Trophoblast cell (in vitro differentiated cells and primary cell): Measurements from ENCODE around the gene VAT1L.
A peak's percentile ranks its signal among the peaks of the same experiment; 100 is the strongest.

Experiments
- DNase-seq, 2 donors: peaks; one replicate each; pipeline ENCODE4 v3.0.0-alpha.2; 2016
- H2AFZ ChIP-seq: 2 replicates; pipeline ENCODE4 v1.6.1; 2013; ENCODE audit warnings: low read length, moderate library complexity, mild to moderate bottlenecking; ENCODE audit not compliant: insufficient read depth, poor library complexity
- H2AK5ac ChIP-seq: 2 replicates; pipeline ENCODE4 v1.6.1; 2013; ENCODE audit warnings: mild to moderate bottlenecking, low read length
- H2BK120ac ChIP-seq: 2 replicates; pipeline ENCODE4 v1.6.1; 2013; ENCODE audit warnings: low read length, mild to moderate bottlenecking, moderate library complexity; ENCODE audit not compliant: insufficient read depth, poor library complexity
- H2BK12ac ChIP-seq: 2 replicates; pipeline ENCODE4 v1.6.1; 2013; ENCODE audit warnings: mild to moderate bottlenecking, low read length, moderate library complexity
- H2BK5ac ChIP-seq: 2 replicates; pipeline ENCODE4 v1.6.1; 2013; ENCODE audit warnings: low read length, low read depth, moderate library complexity, mild to moderate bottlenecking; ENCODE audit not compliant: poor library complexity
- H3K14ac ChIP-seq: 2 replicates; pipeline ENCODE4 v1.6.1; 2013; ENCODE audit warnings: mild to moderate bottlenecking, low read length
- H3K18ac ChIP-seq: 2 replicates; pipeline ENCODE4 v1.6.1; 2013; ENCODE audit warnings: mild to moderate bottlenecking, low read length
- H3K23ac ChIP-seq: 2 replicates; pipeline ENCODE4 v1.6.1; 2013; ENCODE audit warnings: low read length
- H3K27ac ChIP-seq: 2 replicates; pipeline ENCODE4 v1.5.1; 2013; ENCODE audit warnings: low read depth, mild to moderate bottlenecking, inconsistent platforms, low read length, moderate library complexity
- H3K27me3 ChIP-seq: 2 replicates; pipeline ENCODE4 v1.6.1; 2013; ENCODE audit warnings: inconsistent platforms, mild to moderate bottlenecking, low read length, moderate library complexity; ENCODE audit not compliant: insufficient read depth
- H3K36me3 ChIP-seq, 2 experiments: 1 replicate in 1 of 2; 2 replicates in 1 of 2; pipeline ENCODE4 v1.6.1; 2013; ENCODE audit warnings: low read length in 2 of 2, mild to moderate bottlenecking in 2 of 2, moderate library complexity in 1 of 2; ENCODE audit not compliant: insufficient read depth in 2 of 2, control insufficient read depth in 1 of 2
- H3K4ac ChIP-seq: 2 replicates; pipeline ENCODE4 v1.6.1; 2013; ENCODE audit warnings: low read depth, mild to moderate bottlenecking, low read length, moderate library complexity
- H3K4me1 ChIP-seq, 2 experiments: 1 replicate in 1 of 2; 2 replicates in 1 of 2; pipeline ENCODE4 v1.6.1; 2013; ENCODE audit warnings: low read length in 2 of 2, mild to moderate bottlenecking in 2 of 2, moderate library complexity in 1 of 2; ENCODE audit not compliant: insufficient read depth in 2 of 2, control insufficient read depth in 1 of 2
- H3K4me2 ChIP-seq: 2 replicates; pipeline ENCODE4 v1.6.1; 2013; ENCODE audit warnings: inconsistent platforms, mild to moderate bottlenecking, low read length, moderate library complexity
- H3K4me3 ChIP-seq: 2 replicates; pipeline ENCODE4 v1.5.1; 2013; ENCODE audit warnings: mild to moderate bottlenecking, low read depth, low read length, inconsistent platforms
- H3K79me1 ChIP-seq: one replicate; pipeline ENCODE4 v1.6.1; 2013; ENCODE audit warnings: low read length
- H3K79me2 ChIP-seq: 2 replicates; pipeline ENCODE4 v1.6.1; 2013; ENCODE audit warnings: low read length, mild to moderate bottlenecking; ENCODE audit not compliant: control insufficient read depth, insufficient read depth, poor library complexity
- H3K9ac ChIP-seq: 2 replicates; pipeline ENCODE4 v1.6.1; 2013; ENCODE audit warnings: mild to moderate bottlenecking, low read length
- H3K9me3 ChIP-seq: 2 replicates; pipeline ENCODE4 v1.6.1; 2013; ENCODE audit warnings: low read depth, mild to moderate bottlenecking, control low read depth, inconsistent platforms, low read length; ENCODE audit not compliant: insufficient read depth
- H4K12ac ChIP-seq: 2 replicates; pipeline ENCODE4 v1.6.1; 2013; ENCODE audit warnings: low read depth, mild to moderate bottlenecking, low read length, moderate library complexity
- H4K8ac ChIP-seq: 2 replicates; pipeline ENCODE4 v1.6.1; 2013; ENCODE audit warnings: low read depth, mild to moderate bottlenecking, low read length, moderate library complexity
- H4K91ac ChIP-seq: one replicate; pipeline ENCODE4 v1.6.1; 2013; ENCODE audit warnings: low read depth, mild to moderate bottlenecking, low read length, moderate library complexity
- WGBS: extraction: QIAGEN DNeasy Blood & Tissue Kit; methylation state at CpG from one replicate; pipeline ENCODE4 v1.1.7; 2013; ENCODE audit warnings: missing lambda C conversion rate; ENCODE audit not compliant: insufficient read length, insufficient coverage; ENCODE audit errors: extremely low coverage; 5-methylcytosine and 5-hydroxymethylcytosine counted together

The VAT1L gene

DNA sequence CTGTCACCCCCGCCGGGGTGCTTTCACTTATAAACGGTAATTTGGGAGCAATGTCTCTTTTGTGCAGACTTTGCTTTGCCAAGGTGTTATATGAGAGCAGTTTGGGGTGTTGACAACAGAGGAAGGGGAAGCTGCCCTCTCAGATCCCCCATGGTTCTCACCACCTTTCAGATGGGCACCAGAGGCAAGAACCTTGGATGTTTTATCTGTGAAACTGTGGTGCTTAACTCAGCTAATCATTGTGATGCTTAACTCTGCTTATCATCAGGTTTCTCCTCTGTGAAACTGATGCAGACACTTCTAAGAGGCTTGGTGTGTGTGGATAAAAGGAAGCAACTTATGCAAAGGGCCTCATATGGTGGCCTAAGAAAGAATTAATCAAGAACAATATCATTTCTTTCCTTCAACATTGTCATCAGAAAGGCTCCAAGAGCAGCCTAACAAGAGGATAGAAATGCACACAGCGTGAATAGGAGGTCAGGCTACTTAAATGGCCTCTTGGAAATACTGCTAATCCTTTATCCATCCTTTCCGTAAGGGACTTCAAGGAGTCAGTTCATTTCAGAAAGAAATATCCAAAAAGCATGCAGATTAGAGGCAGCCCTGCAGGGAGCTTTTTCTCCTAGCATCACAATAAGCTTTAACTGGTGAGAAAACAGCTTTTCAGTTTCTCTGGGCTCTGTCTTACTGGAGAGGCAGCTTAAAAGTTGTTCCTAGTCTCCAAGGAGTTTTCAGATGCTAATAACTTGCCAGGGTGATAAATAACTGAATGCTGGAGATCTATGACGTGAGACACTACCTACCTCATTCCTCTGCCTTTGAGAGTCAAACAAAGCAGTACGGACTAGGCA is 178.9 kb downstream of the VAT1L start:
- Histone ChIP-seq H3K36me3 (no peaks in the 10 kb centered on the region), H3K79me2 (no peaks in the 10 kb centered on the region), H2BK120ac (no peak overlapping the region), H3K27me3 (no peaks in the 10 kb centered on the region), H3K4ac (no peak overlapping the region), H3K4me2 (no peak overlapping the region), H3K14ac (no peak overlapping the region), H2BK12ac (peak overlapping the region; percentile 2), H2AFZ (no peak overlapping the region), H4K12ac (no peak overlapping the region), H3K9ac (no peak overlapping the region), H2BK5ac (no peak overlapping the region), H3K4me1 (peaks cover 17 to 27% of the 10 kb centered on the region in 2 experiments), H2AK5ac (no peak overlapping the region), H4K91ac (no peak overlapping the region), H3K4me3 (no peak overlapping the region), H3K18ac (no peak overlapping the region), H3K9me3 (no peaks in the 10 kb centered on the region), H3K27ac (no peak overlapping the region), H3K79me1 (peaks cover 14% of the 10 kb centered on the region), H3K23ac (no peak overlapping the region), H4K8ac (no peak overlapping the region)
- no peak for DNase-seq
- WGBS = no CpG with 5 or more reads among the region's 7 CpGs

DNA sequence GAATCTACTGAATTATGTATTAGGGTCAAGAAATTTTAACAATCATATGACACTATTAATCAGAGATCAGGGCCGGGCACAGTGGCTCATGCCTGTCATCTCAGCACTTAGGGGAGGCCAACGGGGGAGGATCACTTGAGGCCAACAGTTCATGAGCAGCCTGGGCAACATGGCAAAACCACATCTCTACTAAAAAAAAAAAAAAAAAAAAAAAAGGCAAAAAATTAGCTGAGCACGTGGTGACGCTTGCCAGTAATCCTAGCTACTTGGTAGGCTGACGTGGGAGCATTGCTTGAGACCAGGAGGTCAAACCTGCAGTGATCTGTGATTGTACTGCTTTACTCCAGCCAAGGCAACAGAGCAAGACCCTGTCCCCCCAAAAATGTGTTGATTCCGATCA is 181.5 kb downstream of the VAT1L start:
- Histone ChIP-seq H4K12ac (no peak overlapping the region), H3K4me2 (no peak overlapping the region), H4K91ac (no peak overlapping the region), H2BK5ac (no peak overlapping the region), H3K4me3 (no peak overlapping the region), H2BK12ac (no peak overlapping the region), H3K36me3 (no peaks in the 10 kb centered on the region), H3K4ac (no peak overlapping the region), H3K18ac (no peak overlapping the region), H3K9ac (no peak overlapping the region), H3K9me3 (no peaks in the 10 kb centered on the region), H2AK5ac (no peak overlapping the region), H4K8ac (no peak overlapping the region), H3K79me2 (no peaks in the 10 kb centered on the region), H2BK120ac (no peak overlapping the region), H3K14ac (no peak overlapping the region), H3K79me1 (no peaks in the 10 kb centered on the region), H2AFZ (no peak overlapping the region), H3K27ac (no peak overlapping the region), H3K4me1 (peaks cover 2 to 9% of the 10 kb centered on the region in 2 experiments), H3K27me3 (no peaks in the 10 kb centered on the region), H3K23ac (no peak overlapping the region)
- WGBS = no CpG with 5 or more reads among the region's 6 CpGs
- no peak for DNase-seq

DNA sequence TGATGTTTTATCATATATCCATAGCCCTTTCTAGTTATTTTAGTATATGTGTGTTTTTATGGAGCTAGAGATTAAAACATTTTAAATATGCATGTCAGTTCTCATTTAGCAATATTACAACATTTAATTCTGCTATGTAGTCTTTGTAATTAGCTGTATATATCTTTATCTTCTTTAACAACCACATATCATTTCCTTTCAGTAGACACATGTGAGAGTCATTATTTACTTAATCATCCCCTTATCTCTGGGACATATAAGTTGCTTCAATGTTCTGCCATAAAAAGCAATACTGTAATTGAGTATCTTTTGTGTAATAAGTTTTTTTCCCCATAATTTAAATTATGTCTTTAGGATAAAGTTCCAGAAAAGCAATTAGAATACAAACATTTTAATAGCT is 182.0 kb downstream of the VAT1L start:
- no peak for DNase-seq

DNA sequence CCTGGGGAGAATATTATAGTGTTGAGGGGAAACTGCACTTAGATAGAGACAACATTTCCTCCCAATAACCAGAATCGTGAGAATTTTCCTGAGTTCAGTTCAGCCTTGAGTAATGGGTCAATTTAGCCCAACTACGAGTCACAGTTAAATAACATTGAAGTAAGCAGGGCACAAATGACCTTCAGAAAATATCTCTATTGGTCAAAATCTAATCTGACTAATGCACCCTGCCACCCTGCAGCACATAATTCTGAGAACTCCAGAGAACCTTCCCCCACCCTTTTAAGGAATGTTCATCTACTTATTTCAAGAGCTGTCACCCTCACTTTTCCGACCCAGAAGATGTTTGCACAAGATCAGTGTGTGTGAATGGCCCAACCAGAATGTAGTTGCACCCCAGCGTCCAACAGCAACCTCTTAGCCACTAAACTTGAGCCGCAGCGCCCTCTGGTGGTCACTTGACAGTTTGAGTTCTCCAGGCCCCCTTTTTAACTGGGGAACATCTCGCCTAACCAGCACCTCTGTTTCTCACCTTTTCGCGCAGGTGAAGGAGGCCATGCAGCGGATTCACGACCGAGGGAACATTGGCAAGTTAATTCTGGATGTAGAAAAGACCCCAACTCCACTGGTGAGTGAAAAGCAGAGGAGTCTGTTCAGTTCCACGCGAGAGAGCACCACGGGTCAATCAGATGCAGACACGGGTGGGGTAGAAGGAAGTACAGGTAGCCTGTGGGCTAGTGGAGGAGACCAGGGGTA is 183.1 kb downstream of the VAT1L start:
- H3K4ac ChIP-seq = no peak overlapping the region
- no peak overlapping the region for H4K8ac ChIP-seq
- H3K27me3 ChIP-seq = no peaks in the 10 kb centered on the region
- H3K14ac ChIP-seq = no peak overlapping the region
- H2BK120ac ChIP-seq = no peak overlapping the region
- H4K91ac ChIP-seq = no peak overlapping the region
- no peak overlapping the region for H4K12ac ChIP-seq
- no peak overlapping the region for H3K4me2 ChIP-seq
- H3K9me3 ChIP-seq = no peaks in the 10 kb centered on the region
- H3K36me3 ChIP-seq = no peaks in the 10 kb centered on the region
- H3K18ac ChIP-seq = no peak overlapping the region
- no peak overlapping the region for H3K4me3 ChIP-seq
- H3K4me1 ChIP-seq = no peaks in the 10 kb centered on the region
- no CpG with 5 or more reads among the region's 16 CpGs for WGBS
- H2BK12ac ChIP-seq = no peak overlapping the region
- no peak overlapping the region for H3K9ac ChIP-seq
- no peaks in the 10 kb centered on the region for H3K79me1 ChIP-seq
- no peaks in the 10 kb centered on the region for H3K79me2 ChIP-seq
- H2BK5ac ChIP-seq = no peak overlapping the region
- H2AK5ac ChIP-seq = no peak overlapping the region
- no peak overlapping the region for H3K23ac ChIP-seq
- peak; percentile 61 to 90 for DNase-seq
- H3K27ac ChIP-seq = no peak overlapping the region
- no peak overlapping the region for H2AFZ ChIP-seq

More for the DNA sequence above, 182.0 kb downstream of the VAT1L start:
- Histone ChIP-seq H3K9ac (no peak overlapping the region), H2AFZ (no peak overlapping the region), H2BK5ac (no peak overlapping the region), H3K14ac (no peak overlapping the region), H3K27me3 (no peaks in the 10 kb centered on the region), H4K91ac (no peak overlapping the region), H2AK5ac (no peak overlapping the region), H4K12ac (no peak overlapping the region), H3K36me3 (no peaks in the 10 kb centered on the region), H3K4ac (no peak overlapping the region), H3K27ac (no peak overlapping the region), H2BK120ac (no peak overlapping the region), H3K23ac (no peak overlapping the region), H3K9me3 (no peaks in the 10 kb centered on the region), H3K4me1 (peaks cover 2 to 4% of the 10 kb centered on the region in 2 experiments), H2BK12ac (no peak overlapping the region), H4K8ac (no peak overlapping the region), H3K4me3 (no peak overlapping the region), H3K79me1 (no peaks in the 10 kb centered on the region), H3K18ac (no peak overlapping the region), H3K79me2 (no peaks in the 10 kb centered on the region), H3K4me2 (no peak overlapping the region)
